SK-N-MC (cell line): ENCODE data around the gene TRA2B.

Source experiments
- DNase-seq: peaks from one replicate; pipeline ENCODE4 v3.0.0-alpha.2; 2011; ENCODE audit warnings: low read depth, low spot score
- H3K27ac ChIP-seq: fragments of 200-600 bp; sonication (generic); 2 replicates; pipeline ENCODE4 v1.5.1; 2016; ENCODE audit warnings: mixed run types
- H3K36me3 ChIP-seq: fragments of 200-600 bp; sonication (generic); 2 replicates; pipeline ENCODE4 v1.6.1; 2017; ENCODE audit warnings: antibody characterized with exemption, low read length, mixed read lengths; ENCODE audit not compliant: insufficient read depth
- H3K4me3 ChIP-seq: fragments of 200-600 bp; sonication (generic); 2 replicates; pipeline ENCODE4 v1.5.1; 2016
- H3K9ac ChIP-seq: fragments of 200-600 bp; sonication (generic); 2 replicates; pipeline ENCODE4 v1.8.0; 2017; ENCODE audit warnings: mixed run types, mixed read lengths; ENCODE audit not compliant: insufficient read length
- H3K9me3 ChIP-seq: fragments of 200-600 bp; sonication (generic); 2 replicates; pipeline ENCODE4 v1.6.1; 2017; ENCODE audit warnings: low read depth, mild to moderate bottlenecking, antibody characterized with exemption, low read length, moderate library complexity, mixed read lengths
- EZH2 ChIP-seq: fragments of 200-600 bp; sonication (generic); IDR thresholded peaks from one replicate; pipeline ENCODE4 v1.6.1; 2017; ENCODE audit warnings: antibody characterized with exemption
- FOXP2 ChIP-seq: optimal IDR thresholded peaks from 2 replicates; pipeline ENCODE3; 2011; ENCODE audit warnings: mild to moderate bottlenecking, moderate library complexity; ENCODE audit not compliant: insufficient read depth; ENCODE audit errors: extremely low read length, control extremely low read depth
- POLR2AphosphoS5 ChIP-seq: IDR thresholded peaks from 2 replicates; pipeline ENCODE4 v1.6.1; 2012; ENCODE audit warnings: mild to moderate bottlenecking, low read depth, low read length, borderline replicate concordance

Gene TRA2B

DNA sequence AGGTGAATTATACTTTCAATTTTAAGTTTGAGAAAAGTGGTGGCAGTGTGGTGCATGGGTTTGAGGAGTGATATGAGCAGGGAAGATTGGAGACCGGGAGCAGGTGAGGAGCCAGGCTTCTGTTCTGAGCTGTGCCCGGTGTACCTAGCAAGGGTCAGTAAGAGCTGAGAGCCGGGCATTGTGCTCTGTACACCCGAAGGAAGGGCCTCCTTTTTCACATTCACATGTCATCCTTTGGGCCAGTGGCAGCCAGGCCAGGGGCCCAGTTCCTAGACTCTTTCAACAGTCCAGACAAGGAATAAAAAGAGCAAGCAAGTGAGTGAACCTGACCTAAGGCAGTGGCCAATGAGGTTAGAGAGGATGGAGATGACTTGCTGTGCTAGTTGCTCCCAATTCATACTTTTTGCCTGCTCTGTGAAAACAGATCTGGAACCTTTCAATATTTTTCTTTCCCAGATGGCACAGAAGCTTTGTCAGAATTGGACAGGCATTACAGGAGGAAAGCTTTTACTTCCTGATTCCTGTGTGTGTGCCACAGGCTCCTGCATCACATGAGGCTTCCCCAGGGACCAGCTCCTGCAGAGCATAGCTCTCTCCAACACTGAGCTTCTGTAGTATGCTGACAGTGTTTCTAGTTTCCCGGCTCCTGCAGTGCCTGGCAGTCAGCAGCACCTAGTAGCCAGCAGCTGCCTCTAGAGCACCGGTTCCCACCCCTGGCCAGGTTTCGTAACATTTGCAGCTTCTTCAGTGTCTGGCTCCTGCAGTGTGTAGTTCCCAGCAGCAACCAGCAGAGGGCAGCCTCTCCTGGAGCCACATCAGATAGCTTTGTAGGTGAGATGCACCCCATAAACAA, 5.3 kb upstream of the TRA2B start:
- H3K4me3 ChIP-seq = peak overlapping the region; percentile 70
- TF ChIP-seq EZH2 (no peak), FOXP2 (no peak), POLR2AphosphoS5 (no peak)
- H3K36me3 ChIP-seq = peaks cover 2% of the 10 kb centered on the region; the same call in 1 of the 2 replicates
- peak overlapping the region; percentile 14; the same call in 1 of the 2 replicates for H3K27ac ChIP-seq
- no peak overlapping the region for H3K9ac ChIP-seq
- peak; percentile 81 for DNase-seq
- no peaks in the 10 kb centered on the region for H3K9me3 ChIP-seq

DNA sequence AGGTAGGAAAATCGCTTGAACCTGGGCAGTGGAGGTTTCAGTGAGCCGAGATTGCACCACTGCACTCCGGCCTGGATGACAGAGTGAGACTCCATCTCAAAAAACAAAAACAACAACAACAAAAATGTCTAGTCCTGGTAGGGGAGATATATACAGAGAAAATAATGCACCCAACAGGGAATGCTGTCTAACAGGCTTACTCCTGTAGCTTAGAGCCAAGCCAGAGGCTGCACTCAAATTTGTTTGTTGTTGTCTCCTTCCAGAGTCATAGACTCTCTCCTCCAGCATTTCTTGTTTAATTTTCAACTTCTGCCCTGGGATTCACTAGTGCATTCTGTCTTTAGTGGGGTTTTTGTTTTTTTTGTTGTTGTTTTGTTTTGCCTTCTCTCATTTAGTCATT, 4.6 kb upstream of the TRA2B start:
- TF ChIP-seq FOXP2 = no peak
- TF ChIP-seq POLR2AphosphoS5 = no peak
- TF ChIP-seq EZH2 = no peak
- H3K36me3 ChIP-seq = peaks cover 2% of the 10 kb centered on the region; the same call in 1 of the 2 replicates

DNA sequence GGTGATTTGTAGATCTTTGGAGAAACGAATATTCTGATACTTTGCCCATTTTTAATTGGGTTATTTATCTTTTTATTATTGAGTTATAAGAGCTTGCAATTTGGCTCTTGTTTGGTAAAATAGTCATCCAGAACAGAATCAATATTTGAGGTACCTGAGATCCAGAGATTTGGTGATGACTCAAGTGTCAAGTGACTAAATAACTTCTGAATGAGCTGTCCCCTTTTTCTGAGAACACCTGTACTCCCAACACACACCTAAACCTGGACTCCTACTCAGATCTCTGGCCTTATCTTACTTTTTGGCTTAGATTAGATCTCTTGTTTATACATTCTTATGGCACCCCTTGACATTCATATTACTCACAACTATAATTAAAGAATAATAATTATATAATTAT, 3.1 kb upstream of the TRA2B start:
- TF ChIP-seq EZH2 (no peak), FOXP2 (no peak), POLR2AphosphoS5 (no peak)
- no peak for DNase-seq
- peaks cover 14% of the 10 kb centered on the region for H3K36me3 ChIP-seq
- H3K27ac ChIP-seq = no peak overlapping the region
- H3K4me3 ChIP-seq = no peak overlapping the region
- no peaks in the 10 kb centered on the region for H3K9me3 ChIP-seq
- no peak overlapping the region for H3K9ac ChIP-seq

More for the DNA sequence above, 4.6 kb upstream of the TRA2B start:
- 0 out of 2 replicates have a peak overlapping the region, but pooled peaks have one; percentile 6 for H3K27ac ChIP-seq
- DNase-seq = no peak
- H3K9ac ChIP-seq = no peak overlapping the region
- no peak overlapping the region for H3K4me3 ChIP-seq
- H3K9me3 ChIP-seq = no peaks in the 10 kb centered on the region

DNA sequence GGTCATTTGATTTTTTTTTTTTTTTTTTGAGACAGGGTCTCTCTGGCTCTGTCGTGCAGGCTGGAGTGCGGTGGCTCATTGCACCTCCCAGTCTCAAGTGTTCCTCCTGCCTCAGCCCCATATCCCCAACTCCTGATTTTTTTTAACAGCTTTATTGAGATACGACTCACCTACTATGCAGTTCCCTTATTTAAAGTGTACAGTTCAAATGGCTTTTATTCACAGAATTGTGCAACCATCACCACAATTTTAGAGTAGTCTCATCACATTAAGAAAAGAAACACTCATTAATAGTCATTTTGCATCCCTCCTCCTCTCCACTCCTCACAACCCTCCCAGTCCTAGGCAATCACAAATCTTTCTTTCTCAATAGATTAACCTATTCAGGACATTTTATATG, 1.9 kb upstream of the TRA2B start:
- no peaks in the 10 kb centered on the region for H3K9me3 ChIP-seq
- peaks cover 26% of the 10 kb centered on the region for H3K36me3 ChIP-seq
- no peak overlapping the region for H3K9ac ChIP-seq
- no peak for DNase-seq
- H3K4me3 ChIP-seq = no peak overlapping the region
- no peak overlapping the region for H3K27ac ChIP-seq
- TF ChIP-seq FOXP2 = no peak
- TF ChIP-seq POLR2AphosphoS5 = no peak
- no peak for TF ChIP-seq EZH2

DNA sequence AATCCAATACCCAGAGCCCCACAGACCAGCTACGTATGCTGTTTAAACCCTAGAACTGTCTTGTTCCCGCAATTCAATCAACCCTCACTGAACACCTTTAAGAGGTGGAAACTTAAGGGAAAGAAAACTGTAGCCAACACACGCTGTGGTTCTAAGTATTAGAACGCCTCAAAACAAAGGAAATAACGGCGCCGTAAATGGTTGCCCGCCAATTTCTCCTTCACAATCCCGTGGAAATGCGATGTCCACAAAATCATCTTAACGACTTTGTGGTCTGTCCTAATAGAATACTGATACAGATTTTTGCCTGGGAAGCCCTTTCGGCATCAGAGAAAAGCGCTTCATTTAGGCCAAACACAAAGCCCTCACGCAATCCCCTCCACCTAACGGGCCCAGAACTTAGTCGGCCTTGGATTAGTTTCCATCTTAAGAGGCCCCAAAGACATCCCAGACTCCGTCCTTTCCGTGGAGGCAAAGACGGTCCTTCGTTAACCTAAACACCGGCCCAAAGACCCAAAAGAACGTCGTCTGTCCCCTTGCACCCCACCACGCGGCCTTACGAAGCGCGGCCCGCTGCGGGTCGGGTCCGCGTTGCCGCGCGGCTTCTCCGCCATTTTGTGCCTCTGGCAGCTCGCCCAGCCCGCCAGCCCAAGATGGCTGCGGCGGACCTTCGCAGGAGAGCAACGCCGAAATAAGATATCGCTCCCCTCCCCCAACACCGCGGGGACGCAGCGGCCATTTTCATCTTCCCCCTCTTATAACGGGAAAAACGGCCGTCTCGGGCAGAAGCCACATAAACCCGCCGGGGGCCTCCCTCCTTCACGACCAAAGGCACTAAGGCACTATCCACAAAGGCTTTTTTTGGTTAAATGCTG, 763 bp downstream of the TRA2B start:
- peak overlapping the region; percentile 97 for H3K27ac ChIP-seq
- DNase-seq = peak; percentile 60
- H3K9ac ChIP-seq = peak overlapping the region; percentile 98
- H3K4me3 ChIP-seq = peak overlapping the region; percentile 84
- H3K9me3 ChIP-seq = no peaks in the 10 kb centered on the region
- H3K36me3 ChIP-seq = peaks cover 50% of the 10 kb centered on the region
- TF ChIP-seq POLR2AphosphoS5 (no peak; the same call in 1 of the 2 replicates), FOXP2 (no peak), EZH2 (no peak)

DNA sequence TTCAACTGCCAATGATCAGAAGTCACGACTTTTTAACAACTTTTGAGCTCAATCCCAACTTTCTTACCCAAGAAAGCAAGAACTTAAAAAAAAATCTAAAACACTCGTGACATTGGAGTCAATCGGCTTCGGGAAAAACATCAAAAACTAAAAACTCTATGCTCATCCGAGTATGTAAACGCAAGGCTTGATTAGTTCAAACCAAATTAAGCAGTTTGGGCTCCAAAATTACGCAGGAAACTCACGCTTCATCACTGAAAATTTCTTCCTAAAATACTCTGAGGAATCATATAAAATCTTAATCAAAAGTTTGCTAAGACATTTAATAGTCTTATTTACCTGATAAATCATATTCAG, 1.6 kb downstream of the TRA2B start:
- Histone ChIP-seq H3K9ac (peak overlapping the region; percentile 98), H3K27ac (peak overlapping the region; percentile 97), H3K4me3 (peak overlapping the region; percentile 84), H3K9me3 (no peaks in the 10 kb centered on the region), H3K36me3 (peaks cover 58% of the 10 kb centered on the region)
- DNase-seq = no peak
- TF ChIP-seq EZH2 = no peak
- TF ChIP-seq FOXP2 = no peak
- TF ChIP-seq POLR2AphosphoS5 = no peak

DNA sequence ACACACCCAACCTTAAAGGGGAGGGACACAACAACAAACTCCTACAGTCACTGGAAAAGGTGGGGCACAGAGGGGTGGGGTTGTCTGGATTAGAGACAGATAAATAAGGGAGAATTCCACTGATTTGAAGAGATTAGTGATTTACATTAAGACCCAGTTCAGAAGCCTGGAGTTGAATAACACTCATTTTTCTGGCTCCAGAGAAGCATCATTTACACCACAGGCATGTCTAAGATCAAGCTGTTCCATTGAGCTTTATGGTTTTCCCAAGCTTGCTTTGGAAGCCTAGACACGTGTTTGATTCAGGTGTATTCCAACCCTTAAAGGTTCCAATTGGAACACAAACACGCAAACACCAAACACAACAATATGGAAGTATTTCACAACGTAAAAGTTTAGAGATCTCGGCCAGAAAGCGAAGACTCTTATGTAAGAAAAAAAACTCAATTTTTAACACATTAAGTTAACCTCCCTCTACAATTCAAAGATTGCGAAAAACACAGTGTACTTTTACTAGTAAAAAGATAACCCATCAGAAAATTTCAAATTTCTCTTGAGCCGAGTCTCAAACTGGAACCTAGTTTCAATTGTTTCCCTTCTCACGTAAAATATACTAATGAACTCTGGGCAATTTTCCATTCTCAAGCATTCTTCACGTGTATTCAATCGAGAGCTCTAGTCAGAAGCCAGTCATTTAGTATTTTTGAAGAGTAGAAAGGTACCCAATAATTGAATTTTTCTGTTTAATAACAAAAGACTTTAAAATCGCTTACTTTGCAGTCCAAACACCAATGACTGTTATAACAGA, 2.1 kb downstream of the TRA2B start:
- Histone ChIP-seq H3K4me3 (peak overlapping the region; percentile 84), H3K9me3 (no peaks in the 10 kb centered on the region), H3K36me3 (peaks cover 63% of the 10 kb centered on the region), H3K9ac (peak overlapping the region; percentile 98), H3K27ac (peak overlapping the region; percentile 97; the same call in 1 of the 2 replicates)
- no peak for DNase-seq
- TF ChIP-seq FOXP2 = no peak
- TF ChIP-seq EZH2 = no peak
- no peak for TF ChIP-seq POLR2AphosphoS5

DNA sequence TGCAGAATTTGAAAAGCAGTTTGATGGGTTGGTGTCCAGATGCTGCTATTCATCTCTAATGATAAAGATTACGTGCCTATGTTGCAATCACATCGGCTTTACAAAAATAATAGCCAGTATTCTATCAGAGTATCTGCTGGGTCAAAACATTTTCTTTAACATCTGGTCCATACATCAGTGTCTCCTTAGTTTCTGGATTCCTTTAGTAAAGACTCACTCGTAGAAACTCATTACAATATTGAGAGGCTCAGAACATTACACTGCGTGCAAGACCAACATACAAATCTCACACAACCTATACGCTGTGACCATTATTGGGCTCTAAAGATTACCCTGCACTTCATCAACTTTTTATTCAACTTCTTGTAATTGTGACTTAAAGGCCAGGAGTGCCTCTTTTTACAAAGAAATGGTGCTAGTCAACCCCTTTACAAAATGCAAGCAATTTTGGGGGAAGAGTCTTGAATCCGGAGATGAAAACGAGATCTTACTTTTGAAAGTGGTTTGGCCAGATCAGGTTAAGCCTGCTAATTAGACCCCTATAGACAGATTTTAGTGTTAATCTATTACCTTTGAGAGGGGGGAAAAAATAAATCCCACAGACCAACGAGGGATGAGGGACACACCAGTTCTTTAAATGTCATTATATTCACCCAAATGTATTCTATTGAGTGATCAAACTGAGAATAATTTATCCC, 2.9 kb downstream of the TRA2B start:
- peak overlapping the region; percentile 98 for H3K9ac ChIP-seq
- no peak for DNase-seq
- TF ChIP-seq FOXP2 = no peak
- TF ChIP-seq POLR2AphosphoS5 = 0 out of 2 replicates have a peak, but pooled peaks have one; percentile 25
- no peaks in the 10 kb centered on the region for H3K9me3 ChIP-seq
- H3K27ac ChIP-seq = no peak overlapping the region
- peaks cover 71% of the 10 kb centered on the region for H3K36me3 ChIP-seq
- peak overlapping the region; percentile 84 for H3K4me3 ChIP-seq
